Activated CD4-positive, alpha-beta T cell treated with anti-CD3 and anti-CD28 coated beads for 1 hour (primary cell): Measurements from ENCODE around the gene ST3GAL3.

ENCODE experiments used
- DNase-seq: peaks from one replicate; pipeline ENCODE4 v3.0.0-alpha.2; 2020

The ST3GAL3 gene

DNA sequence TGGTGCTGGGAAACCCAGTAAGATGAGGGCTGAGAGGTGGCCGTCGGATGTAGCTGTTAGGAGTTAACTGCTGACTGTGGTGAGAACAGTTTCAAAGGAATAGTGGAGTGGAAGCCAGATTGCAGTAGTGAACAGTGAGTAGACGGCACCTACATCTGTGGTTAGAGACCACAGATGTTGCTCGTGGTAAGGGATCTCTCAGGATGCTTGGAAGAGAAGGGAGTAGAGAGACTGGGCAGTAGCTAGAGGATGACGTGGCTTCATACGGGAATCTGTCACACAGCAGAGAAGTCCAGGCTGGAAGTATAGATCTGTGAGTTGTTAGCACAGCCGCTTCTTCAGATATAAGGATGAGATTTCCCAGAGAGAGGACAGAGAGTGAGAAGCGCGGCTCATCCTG lies 218.5 kb downstream of the ST3GAL3 start:
- DNase-seq: no peak

DNA sequence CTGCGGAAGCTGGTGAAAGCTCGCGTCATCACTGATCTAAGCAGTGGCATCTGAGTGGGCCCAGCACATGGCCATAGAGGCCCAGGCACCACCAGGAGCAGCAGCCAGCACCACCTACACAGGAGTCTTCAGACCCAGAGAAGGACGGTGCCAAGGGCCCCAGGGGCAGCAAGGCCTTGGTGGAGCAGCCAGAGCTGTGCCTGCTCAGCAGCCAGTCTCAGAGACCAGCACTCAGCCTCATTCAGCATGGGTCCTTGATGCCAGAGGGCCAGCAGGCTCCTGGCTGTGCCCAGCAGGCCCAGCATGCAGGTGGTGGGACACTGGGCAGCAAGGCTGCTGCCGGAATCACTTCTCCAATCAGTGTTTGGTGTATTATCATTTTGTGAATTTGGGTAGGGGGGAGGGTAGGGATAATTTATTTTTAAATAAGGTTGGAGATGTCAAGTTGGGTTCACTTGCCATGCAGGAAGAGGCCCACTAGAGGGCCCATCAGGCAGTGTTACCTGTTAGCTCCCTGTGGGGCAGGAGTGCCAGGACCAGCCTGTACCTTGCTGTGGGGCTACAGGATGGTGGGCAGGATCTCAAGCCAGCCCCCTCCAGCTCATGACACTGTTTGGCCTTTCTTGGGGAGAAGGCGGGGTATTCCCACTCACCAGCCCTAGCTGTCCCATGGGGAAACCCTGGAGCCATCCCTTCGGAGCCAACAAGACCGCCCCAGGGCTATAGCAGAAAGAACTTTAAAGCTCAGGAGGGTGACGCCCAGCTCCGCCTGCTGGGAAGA lies 223.0 kb downstream of the ST3GAL3 start:
- DNase-seq: no peak

DNA sequence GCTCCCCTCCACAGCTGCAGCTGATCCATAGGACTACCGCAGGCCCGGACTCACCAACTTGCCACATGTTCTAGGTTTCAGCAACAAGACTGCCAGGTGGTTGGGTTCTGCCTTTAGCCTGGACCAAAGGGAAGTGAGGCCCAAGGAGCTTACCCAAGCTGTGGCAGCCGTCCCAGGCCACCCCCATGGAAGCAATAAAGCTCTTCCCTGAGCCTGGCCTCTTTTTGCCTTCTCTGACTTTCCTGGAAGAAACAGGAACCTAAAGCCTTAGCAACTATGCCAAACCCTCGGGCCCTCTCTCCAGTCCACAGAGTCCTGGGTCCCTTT lies 223.6 kb downstream of the ST3GAL3 start:
- no peak for DNase-seq

DNA sequence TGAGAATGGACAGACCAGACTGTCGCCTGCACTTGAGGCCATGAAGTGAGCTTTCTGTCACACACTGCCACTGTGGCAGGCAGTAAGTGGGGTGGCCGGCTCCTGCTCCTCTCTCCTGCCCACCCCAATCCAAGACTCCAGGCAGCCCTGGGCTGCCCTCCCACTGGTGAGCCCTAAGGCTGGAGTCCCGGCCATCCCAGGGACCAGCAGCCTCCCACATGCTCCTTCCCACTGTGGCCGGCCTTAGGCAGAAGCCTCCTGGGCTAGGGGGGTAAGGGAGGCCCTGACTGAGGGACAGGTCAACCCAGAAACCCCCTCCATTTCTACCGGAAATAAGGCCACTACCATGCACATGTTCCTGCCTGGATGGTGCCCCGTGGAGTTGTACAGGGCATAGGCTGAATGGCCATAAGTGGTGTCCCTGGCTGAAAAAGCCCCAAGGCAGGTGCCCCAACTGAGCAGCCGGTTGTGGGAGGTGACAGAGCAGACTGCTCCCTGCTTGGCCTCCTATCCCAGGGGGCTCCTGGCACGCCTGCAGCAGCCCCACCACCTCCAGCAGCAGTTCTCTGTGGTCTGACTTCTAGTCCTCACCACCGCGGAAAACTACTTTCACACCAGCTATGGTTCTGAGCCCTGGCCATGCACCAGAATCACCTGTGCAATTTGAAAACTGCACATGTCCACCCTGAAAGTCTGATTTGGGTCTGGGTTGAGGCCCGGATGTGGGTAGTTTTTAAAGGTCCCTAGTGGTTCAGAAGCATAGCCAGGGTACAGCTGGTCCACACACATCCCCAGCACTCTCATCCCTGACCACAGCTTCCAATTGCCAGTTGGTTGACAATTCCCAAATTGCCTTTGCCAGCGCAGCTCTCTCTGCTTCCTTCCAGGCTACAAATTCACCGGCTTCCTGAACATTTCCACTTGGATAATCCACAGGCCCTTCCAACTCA lies 224.7 kb downstream of the ST3GAL3 start:
- DNase-seq: no peak

DNA sequence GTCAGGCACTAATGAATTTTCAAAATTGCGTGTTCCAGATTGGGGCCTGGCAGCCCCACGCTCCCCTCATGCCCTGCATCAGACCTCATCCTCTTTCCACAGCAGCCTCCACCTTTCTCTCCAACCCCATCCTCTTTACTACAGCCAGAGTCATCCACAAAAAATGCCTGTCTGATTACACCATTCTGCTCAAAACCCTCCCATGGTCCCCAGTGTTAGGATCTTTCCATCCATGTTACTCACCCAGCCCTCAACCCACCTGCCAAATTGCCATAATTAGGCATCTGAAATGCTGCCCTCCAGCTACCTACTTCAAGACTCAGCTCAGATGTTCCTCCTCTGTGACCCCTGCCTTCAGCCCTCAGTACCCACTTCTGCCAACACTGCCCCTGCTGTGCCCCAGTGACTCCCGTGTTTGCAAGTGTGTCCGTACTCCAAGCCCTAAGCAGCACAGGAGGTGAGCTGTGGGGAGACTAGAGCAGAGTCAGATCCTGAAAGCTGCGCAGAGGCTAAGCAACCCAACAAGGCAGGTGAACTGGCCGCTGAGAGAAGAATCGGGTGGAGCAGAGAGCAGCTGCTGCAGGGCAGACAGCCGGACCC lies 225.6 kb downstream of the ST3GAL3 start:
- DNase-seq: no peak

DNA sequence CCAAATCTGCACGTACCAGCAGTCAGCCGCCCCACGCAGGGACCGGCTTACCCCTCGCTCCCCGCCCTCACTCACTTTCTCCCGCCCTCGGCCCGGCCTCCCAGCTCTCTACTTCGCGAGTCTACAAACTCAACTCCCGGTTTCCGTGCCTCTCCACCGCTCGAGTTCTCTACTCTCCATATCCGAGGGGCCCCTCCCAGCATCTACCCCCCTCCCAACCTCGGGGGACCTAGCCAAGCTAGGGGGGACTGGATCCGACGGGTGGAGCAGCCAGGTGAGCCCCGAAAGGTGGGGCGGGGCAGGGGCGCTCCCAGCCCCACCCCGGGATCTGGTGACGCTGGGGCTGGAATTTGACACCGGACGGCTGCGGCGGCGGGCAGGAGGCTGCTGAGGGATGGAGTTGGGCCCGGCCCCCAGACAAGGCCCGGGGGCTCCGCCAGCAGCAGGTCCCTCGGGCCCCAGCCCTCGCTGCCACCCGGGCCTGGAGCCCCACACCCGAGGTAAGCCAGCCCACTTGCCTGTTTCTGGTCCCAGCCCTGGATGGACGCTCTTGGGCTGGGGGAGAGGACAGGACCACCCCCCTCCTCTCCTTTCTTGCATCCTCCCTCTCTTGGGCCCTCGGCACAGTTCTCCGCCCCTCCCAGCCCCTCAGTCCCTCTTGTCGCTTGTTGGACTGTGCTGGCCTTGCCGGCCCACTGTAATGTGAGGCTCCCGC lies 226.2 kb downstream of the ST3GAL3 start, which contains the start of gene ARTN:
Gene ARTN, plus strand, starts transcription at position 416 of the 715 bp plus-strand sequence. CDS start 1,856 bp downstream, outside the sequence.
- DNase-seq: no peak

DNA sequence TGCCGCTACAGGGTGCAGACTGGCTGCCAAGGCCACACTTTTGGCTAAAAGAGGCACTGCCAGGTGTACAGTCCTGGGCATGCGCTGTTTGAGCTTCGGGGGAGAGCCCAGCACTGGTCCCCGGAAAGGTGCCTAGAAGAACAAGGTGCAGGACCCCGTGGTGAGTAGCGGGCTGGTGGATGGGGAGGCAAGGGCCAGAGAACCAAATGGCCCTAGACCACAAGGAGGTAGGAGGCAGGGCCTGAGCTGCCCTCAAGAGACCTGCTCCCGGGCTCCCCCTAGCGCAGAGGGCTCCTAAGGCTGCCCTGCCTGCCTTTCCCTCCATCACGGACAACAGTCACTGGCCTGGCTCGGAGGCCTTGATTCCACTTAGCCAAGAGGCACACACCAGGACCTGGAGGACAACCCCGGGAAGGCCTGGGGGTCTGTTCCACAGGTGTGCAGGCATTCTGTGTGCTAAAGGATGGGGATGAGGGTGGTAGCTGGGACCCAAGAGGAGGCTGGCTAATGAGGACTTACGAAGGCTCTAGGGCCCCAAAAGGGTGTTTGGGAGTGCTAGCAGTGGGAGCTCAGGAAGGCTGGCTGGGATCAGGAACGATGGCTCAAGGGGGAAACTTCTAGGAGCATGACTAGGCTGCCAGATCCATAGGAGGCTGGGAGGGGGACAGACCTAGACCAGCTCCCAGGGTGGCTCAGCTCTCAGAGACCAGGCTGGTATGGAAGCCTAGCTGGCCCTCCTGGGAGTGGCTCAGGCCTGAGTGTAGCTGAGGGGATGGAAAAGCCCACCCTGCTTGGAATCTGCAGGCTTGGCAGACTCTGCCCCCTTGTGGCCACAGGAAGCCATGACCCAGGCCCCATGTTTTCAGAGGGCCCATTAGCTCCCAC lies 227.0 kb downstream of the ST3GAL3 start:
- DNase-seq: no peak

DNA sequence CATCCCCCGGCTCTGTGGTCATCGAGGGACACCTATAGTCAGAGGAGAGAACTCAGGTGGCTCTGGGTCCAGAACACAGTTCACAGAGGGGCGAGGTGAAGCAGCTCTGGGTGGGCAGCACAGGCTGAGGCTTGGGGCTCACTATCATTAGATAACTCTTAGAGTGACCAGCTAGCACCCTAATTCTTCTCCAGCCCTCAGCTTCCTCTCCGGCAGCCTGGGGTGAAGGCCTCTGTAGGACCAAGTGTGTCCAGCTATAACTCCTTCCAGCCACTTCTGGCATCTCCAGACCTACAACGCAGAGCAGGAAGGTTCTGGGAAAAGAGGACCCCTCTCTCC lies 227.6 kb downstream of the ST3GAL3 start:
- no peak for DNase-seq

DNA sequence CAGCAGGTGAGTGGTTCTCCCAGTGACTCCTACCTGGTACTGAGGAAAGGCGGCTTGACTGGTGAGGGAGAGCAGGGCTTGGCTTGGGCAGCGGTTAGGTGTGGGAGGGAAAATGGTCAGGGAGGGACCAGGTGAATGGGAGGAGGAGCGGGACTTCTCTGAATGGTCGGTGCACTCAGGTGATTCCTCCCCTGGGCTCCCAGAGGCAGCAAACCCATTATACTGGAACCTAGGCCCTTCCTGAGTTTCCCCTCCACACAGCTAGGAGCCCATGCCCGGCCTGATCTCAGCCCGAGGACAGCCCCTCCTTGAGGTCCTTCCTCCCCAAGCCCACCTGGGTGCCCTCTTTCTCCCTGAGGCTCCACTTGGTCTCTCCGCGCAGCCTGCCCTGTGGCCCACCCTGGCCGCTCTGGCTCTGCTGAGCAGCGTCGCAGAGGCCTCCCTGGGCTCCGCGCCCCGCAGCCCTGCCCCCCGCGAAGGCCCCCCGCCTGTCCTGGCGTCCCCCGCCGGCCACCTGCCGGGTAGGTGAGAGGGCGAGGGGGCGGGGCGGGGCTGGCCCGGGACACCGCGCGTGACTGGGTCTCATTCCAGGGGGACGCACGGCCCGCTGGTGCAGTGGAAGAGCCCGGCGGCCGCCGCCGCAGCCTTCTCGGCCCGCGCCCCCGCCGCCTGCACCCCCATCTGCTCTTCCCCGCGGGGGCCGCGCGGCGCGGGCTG lies 228.5 kb downstream of the ST3GAL3 start:
- no peak for DNase-seq

DNA sequence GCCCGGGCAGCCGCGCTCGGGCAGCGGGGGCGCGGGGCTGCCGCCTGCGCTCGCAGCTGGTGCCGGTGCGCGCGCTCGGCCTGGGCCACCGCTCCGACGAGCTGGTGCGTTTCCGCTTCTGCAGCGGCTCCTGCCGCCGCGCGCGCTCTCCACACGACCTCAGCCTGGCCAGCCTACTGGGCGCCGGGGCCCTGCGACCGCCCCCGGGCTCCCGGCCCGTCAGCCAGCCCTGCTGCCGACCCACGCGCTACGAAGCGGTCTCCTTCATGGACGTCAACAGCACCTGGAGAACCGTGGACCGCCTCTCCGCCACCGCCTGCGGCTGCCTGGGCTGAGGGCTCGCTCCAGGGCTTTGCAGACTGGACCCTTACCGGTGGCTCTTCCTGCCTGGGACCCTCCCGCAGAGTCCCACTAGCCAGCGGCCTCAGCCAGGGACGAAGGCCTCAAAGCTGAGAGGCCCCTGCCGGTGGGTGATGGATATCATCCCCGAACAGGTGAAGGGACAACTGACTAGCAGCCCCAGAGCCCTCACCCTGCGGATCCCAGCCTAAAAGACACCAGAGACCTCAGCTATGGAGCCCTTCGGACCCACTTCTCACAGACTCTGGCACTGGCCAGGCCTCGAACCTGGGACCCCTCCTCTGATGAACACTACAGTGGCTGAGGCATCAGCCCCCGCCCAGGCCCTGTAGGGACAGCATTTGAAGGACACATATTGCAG lies 229.3 kb downstream of the ST3GAL3 start:
- DNase-seq: no peak

DNA sequence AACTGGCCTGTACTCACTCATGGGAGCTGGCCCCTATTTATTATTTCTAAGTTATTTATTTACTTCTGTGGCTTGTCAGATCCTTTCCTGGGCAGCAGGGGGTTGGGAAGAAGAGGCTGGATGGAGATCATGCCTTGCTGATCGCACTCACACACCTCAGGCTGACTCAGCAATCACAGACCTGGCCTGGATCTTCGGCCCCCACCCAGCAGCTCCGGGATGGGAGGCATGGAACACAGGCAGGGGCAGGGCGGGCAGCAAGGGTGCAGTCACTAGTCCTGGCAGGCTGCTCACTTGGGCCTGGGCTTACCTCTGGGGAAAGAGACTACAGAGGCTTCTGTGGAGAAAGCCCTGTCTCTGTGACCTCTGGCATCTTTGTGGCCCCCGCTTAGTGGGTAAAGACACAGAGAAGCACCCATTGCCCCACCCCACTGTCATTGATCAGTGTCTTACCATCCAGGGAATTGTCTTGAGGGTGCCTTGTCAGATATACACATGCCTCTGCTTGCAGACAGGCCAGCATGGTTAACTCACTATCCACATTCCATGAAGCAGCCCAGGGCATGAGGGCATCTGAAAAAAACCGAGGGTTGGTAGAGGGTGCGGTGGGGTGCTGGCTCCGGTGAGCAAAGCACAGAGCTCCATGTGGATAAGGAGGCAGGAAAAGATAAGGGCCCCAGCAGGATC lies 230.0 kb downstream of the ST3GAL3 start:
- no peak for DNase-seq

DNA sequence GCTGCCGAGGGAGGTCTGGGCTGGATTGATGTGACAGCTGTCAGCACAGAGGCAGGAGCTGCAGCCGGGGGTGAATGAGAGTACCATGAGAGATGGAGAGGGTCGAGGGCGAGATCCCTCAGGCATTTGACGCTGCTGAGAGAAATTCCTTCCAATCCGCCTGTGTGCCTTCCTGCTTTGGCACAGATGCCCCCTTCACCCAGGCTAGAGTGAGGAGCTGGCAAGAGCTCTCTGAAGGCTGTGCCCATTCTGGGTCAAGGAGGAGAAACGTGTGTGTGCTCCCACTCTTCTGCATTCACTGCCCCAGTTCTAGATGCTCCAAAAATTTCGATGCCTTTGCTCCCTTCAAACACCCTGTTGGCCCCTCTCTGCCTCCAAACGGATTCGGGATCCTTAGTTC lies 231.0 kb downstream of the ST3GAL3 start:
- no peak for DNase-seq

DNA sequence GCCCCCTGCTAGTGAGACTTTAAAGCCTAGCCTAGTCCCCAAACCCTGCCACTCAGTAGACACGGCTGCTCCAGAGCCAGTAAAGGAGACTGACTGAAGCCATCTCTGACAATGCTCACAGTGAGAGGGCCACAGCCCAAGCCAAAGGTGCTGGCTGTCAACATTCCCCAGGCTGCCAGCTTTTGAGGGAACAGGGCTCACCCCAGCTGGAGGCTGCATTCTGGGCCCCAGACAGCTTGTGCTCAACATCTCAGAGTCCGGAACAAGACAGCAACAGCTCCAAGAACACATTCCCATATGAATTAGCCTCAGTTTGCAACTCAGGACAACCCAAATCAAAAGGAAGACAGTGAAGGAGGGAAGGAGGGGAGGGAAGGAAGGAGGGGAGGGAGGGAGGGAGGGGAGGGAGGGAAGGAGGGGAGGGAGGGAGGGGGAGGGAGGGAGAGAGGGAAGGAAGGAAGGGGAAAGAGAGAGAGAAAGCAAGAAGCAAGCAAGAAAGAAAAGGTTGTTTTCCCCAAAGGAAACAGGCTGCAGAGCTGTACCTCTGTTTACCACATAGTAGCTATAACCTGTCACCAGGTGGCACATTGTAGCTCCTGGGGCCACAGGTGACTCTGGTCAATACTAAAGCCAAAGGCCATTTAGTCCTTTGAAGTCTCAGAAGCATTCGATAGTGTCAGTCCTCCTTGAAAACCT lies 231.7 kb downstream of the ST3GAL3 start:
- no peak for DNase-seq

DNA sequence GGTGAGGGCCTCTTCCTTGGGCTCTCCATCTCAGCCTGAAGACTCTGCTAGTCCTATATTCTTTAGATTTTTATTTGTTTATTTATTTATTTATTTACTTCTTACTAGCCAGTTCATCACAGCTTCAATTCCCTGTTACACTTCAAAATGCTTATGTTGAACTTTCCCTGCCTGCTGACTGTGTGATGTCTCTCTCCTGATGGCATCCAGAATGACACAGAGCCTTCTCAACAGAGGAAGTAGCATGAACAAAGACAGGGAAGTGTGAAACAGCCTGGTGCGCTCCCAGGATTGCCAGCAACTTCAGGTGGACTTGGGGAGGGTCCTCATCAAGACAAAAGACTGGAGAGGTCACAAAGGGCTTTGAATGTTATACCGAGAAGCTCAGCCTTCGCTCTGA lies 235.1 kb downstream of the ST3GAL3 start:
- DNase-seq: no peak

DNA sequence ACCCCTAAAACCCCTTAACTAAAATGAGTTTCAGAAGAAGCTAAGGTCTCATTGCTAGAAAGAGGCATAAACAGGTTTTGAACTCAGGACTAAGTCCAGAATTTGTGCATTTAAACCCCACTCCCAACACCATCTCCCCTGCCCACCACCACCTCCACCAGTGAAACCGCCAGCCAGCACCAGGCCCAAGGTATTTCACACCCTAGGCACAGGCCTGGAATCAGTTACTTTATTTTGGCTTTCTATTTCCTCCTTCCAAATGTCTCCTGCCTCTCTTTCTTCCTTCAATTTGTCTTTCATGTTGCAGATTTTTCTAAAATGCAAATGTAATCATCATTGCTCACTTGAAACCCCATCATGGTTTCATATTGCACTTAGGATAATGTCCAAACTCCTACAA lies 237.5 kb downstream of the ST3GAL3 start:
- no peak for DNase-seq

DNA sequence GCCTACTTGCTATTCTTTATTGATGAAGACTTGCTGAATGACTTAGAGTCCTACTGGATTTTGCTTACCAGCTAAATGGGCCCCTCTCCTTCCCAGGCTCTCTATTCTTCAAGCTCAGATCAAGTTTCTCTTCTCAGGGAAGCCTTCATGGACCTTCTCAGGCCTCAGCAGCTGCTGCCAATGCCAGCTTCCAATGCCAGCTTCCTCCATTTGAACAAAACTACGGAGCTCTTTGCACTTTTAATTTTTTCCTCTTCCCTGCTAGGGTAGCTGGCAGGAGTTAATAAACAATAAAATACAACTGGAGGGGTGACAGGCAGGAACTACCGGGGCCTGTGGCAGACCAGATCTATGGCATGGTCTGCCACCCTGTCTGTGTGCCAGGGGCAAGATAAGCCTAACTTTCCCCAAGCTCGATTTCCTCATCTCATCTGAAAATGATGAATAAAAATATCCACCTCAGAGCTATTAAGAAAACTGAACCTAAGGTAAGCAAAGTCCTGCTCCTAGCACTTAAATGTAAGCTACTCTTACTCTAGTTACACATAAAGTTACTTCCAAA lies 238.4 kb downstream of the ST3GAL3 start:
- no peak for DNase-seq

DNA sequence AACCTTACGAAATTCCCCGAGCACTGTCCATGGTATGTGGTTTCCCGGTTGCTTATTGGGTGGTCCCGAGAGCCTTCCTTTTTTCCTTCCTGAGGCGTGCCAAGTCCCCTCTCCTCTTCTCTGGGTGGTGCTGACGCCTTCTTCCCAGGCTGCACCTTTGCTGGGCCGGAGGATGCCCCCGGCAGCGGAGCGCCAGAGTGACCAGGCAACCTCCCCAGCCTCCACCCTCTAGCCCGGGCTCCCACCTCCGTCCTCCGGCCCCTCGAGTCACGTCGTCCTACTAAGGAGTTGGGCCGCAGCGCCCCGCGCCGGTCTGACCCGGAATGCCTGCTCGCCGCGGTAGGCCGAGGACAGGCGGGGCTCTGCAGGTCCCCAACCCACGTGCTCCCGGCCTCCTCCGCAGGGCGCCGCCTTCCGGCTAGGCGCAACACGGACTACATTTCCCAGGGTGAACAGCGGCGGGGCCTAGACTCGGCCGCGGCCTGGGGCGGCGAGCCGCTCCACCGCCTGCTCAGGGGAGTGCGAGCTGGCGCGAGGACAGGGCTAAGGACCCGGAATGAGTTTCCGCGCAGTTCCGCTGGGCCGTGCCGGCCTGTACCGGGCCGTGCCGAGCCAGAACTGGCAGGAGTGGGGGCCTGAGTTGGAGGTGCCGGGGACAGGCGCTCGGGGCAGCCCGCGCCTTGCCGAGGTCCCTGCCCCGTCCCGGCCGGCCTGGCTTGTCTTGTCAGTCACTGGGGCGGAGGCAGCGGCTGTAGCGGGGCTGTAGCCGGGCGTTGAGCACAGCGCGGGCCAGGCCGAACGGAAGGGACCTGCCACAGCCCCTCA lies 239.1 kb downstream of the ST3GAL3 start, which contains the start of gene IPO13:
Gene IPO13, plus strand, starts transcription at position 715 of the 825 bp plus-strand sequence. CDS start 651 bp downstream, outside the sequence.
- DNase-seq: peak; percentile 91
